ENCODE results near the gene PEX12. TPM values are rescaled to one million over a fixed set of nuclear protein-coding genes. Genes with fewer than 3 reads are reported as not detected.
"Not testable (repeated sequence)": the region's sequence is repeated elsewhere in the genome, so short reads cannot be mapped to it uniquely, and the experiment has no call there.

The PEX12 gene
- polyA plus RNA-seq, 3 donors: 10.1 to 11.4 (median 10.6) TPM

- DNase-seq (ENCODE audit: extremely low read depth in 1 of 11, low read depth in 9 of 11, low spot score in 4 of 11): no peak
These were observed 33.2 kb downstream of the PEX12 start for GRCh38 chr17:35545150-35545549.

DNA sequence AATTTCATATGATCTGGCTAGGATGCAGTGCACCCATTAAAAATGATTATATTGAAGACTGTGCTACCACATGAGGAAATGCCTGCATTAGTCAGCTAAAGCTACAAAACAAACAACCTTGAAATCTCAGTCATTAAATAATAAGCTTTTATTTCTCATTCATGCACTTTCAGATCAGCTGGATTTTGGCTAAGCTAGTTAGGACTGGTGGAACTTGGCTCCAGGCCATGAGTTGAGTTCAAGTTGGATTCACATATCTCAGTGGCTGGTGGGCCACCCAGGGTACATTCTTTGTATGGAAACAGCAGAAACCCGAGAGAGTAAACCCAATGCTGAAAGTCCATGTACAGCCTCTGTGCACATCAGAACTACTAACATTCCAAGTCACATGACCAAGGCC lies 34.5 kb downstream of the PEX12 start:
- no peak for DNase-seq (ENCODE audit: extremely low read depth in 1 of 11, low read depth in 9 of 11, low spot score in 4 of 11)

- no peak for DNase-seq (ENCODE audit: extremely low read depth in 1 of 11, low read depth in 9 of 11, low spot score in 4 of 11)
These were observed 35.4 kb downstream of the PEX12 start for GRCh38 chr17:35542990-35543389.

DNA sequence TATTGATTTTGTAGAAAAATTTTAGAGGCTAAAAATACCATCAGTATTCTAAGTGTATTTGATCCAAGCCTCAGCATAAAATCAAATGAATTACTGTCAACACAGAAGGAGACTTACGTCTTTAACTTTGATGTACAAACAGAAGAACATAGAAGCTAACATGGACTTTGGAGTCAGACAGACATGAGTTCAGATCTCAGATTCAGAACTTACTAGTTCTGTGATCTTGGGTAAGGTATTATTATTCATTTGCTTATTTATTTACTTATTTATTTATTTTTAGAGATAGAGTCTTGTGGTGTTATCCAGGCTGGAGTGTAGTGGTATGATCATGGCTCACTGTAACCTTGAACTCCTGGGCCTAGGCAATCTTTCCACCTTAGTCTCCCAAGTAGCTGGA lies 36.9 kb downstream of the PEX12 start:
- DNase-seq (ENCODE audit: extremely low read depth in 1 of 11, low read depth in 9 of 11, low spot score in 4 of 11): no peak

GRCh38 chr17:35540589-35541404 lies 37.6 kb downstream of the PEX12 start:
- peak in 2 of 11 donors; percentile 8 to 16 for DNase-seq (ENCODE audit: extremely low read depth in 1 of 11, low read depth in 9 of 11, low spot score in 4 of 11)

- DNase-seq (ENCODE audit: extremely low read depth in 1 of 11, low read depth in 9 of 11, low spot score in 4 of 11): no peak
These were observed 38.7 kb downstream of the PEX12 start for GRCh38 chr17:35539659-35540026.

DNA sequence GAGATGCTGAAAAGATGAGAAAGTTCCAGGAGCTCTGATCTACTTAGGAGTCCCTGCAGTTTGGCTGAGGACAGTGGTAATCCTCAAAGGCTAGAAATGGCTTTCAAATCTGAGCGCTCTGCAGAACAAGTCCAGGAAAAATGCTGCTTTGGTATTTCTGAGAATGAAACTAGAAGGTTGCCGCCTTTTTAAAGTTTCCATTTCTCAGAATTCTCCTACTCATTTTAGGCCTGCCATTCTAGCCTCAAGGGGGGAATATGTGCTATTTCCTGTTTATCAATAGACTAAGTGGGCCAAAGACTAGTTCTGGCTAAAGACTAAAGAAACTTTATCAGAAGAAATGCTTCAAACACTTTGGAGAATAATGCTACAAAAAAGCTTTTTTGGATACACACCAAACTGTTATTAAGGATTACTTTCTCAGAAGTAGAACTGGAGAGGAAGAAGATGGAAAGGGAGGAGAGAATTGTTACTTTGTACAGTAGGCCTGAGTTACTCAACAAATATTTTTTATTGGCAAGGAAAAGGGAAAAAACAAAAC lies 40.7 kb downstream of the PEX12 start, which contains the start of gene SLFN12L:
TSS of gene SLFN12L (minus strand) at position 78 of the 541 bp plus-strand sequence. CDS start 15,314 bp downstream, outside the sequence.
- DNase-seq (ENCODE audit: extremely low read depth in 1 of 11, low read depth in 9 of 11, low spot score in 4 of 11): no peak

DNA sequence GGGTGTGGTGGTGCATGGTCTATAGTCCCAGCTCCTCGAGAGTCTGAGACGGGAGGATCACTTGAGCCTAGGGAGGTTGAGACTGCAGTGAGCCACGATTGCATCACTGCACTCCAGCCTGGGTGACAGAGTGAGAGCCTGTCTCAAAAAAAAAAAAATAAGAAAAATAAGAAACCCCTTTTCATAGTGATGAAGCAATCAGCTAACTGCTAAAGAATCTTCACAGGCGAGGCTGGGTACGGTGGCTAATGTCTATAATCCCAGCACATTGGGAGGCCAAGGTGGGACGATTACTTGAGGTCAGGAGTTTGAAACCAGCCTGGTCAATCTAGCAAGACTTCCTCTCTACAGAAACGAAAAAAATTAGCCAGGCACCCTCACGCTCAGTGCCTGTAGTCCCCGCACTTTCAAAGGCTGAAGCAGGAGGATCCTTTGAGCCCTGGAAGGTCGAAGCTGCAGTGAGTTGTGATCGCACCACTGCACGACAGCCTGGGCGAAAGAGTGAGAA lies 41.7 kb downstream of the PEX12 start:
- no peak for DNase-seq (ENCODE audit: extremely low read depth in 1 of 11, low read depth in 9 of 11, low spot score in 4 of 11)

DNA sequence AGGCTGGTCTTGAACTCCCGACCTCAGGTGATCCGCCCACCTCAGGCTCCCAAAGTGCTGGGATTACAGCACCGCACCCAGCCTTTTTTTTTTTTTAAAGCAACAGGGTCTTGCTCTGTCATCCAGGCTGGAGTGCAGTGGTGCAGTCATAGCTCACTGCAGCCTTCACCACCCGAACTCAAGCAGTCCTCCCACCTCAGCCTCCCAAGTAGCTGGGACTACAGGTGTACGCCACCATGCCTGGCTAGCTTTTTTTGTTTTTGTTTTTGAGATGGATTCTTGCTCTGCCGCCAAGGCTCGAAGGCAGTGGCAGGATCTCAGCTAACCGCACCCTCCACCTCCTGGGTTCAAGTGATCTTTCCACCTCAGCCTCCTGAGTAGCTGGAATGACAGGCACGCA lies 43.0 kb downstream of the PEX12 start:
- DNase-seq (ENCODE audit: extremely low read depth in 1 of 11, low read depth in 9 of 11, low spot score in 4 of 11): not testable (repeated sequence)

- no peak for DNase-seq (ENCODE audit: extremely low read depth in 1 of 11, low read depth in 9 of 11, low spot score in 4 of 11)
These were observed 43.7 kb downstream of the PEX12 start for GRCh38 chr17:35534576-35535093.

GRCh38 chr17:35531160-35531559 lies 47.2 kb downstream of the PEX12 start:
- no peak for DNase-seq (ENCODE audit: extremely low read depth in 1 of 11, low read depth in 9 of 11, low spot score in 4 of 11)

DNA sequence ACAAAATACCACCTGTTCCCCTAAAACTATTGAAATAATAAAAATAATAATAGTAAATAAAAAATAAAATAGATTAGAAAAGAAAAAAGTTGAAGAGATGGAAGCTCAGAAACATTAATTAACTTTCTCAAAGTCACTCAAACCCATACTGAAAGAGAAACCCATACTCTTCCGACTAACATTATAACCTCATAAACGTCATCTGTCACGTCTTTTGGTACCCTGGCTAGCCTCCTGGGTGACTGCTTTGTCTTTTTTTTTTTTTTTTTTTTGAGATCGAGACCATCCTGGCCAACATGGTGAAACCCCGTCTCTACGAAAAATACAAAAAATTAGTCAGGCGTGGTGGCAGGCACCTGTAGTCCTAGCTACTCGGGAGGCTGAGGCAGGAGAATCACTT lies 48.5 kb downstream of the PEX12 start:
- no peak for DNase-seq (ENCODE audit: extremely low read depth in 1 of 11, low read depth in 9 of 11, low spot score in 4 of 11)

GRCh38 chr17:35529326-35529725 lies 49.0 kb downstream of the PEX12 start:
- not testable (repeated sequence) for DNase-seq (ENCODE audit: extremely low read depth in 1 of 11, low read depth in 9 of 11, low spot score in 4 of 11)

Other genes with a start within 250 kb of the PEX12 start
- 10 to 100 TPM; 10.1 to 19.2 (median 11.8) TPM for gene SLFN11, start 204.9 kb downstream of the PEX12 start, polyA plus RNA-seq (ENCODE audit: insufficient read length in 3 of 3)
- 10 to 100 TPM; 13.7 to 20.2 (median 15.7) TPM for gene SLFN12, start 146.1 kb downstream of the PEX12 start, polyA plus RNA-seq (ENCODE audit: insufficient read length in 3 of 3)
- gene SLFN13, start 129.8 kb downstream of the PEX12 start, polyA plus RNA-seq (ENCODE audit: insufficient read length in 3 of 3): 10 to 100 TPM; 18.1 to 44.0 (median 24.4) TPM
- gene SLFN12L, start 40.9 kb downstream of the PEX12 start, polyA plus RNA-seq (ENCODE audit: insufficient read length in 3 of 3): under 1 TPM; 0.13 to 0.33 (median 0.16) TPM
- gene SLFN14, start 17.8 kb downstream of the PEX12 start, polyA plus RNA-seq (ENCODE audit: insufficient read length in 3 of 3): under 1 TPM; 0.18 to 0.23 (median 0.19) TPM
- gene AP2B1, start 8.8 kb upstream of the PEX12 start, polyA plus RNA-seq (ENCODE audit: insufficient read length in 3 of 3): 100 to 1,000 TPM; 124 to 141 (median 126) TPM
- 10 to 100 TPM; 11.0 to 18.4 (median 11.7) TPM for gene RASL10B, start 153.1 kb upstream of the PEX12 start, polyA plus RNA-seq (ENCODE audit: insufficient read length in 3 of 3)
- under 1 TPM; 0.06 to 0.08 (median 0.08) TPM for gene GAS2L2, start 174.7 kb upstream of the PEX12 start, polyA plus RNA-seq (ENCODE audit: insufficient read length in 3 of 3)
- gene C17orf50, start 182.3 kb upstream of the PEX12 start, polyA plus RNA-seq (ENCODE audit: insufficient read length in 3 of 3): under 1 TPM in 2 of 3 donors, not detected in 1; 0.25 to 0.26 TPM
- 1 to 10 TPM; 1.3 to 2.4 (median 2.1) TPM for gene MMP28, start 217.1 kb upstream of the PEX12 start, polyA plus RNA-seq (ENCODE audit: insufficient read length in 3 of 3)
- 100 to 1,000 TPM; 232 to 250 (median 245) TPM for gene TAF15, start 230.9 kb upstream of the PEX12 start, polyA plus RNA-seq (ENCODE audit: insufficient read length in 3 of 3)

Data from renal cortex interstitium (tissue), 11 donors.